Neutrophil (primary cell): Measurements from ENCODE around the gene PDE9A.

Source experiments
- H3K27ac ChIP-seq: fragments of 200-600 bp; sonication (generic); 2 replicates; pipeline ENCODE4 v1.5.1; 2016; ENCODE audit warnings: mild to moderate bottlenecking, moderate library complexity
- H3K27me3 ChIP-seq: fragments of 200-600 bp; sonication (generic); 2 replicates; pipeline ENCODE4 v1.6.0; 2016; ENCODE audit warnings: mild to moderate bottlenecking
- H3K36me3 ChIP-seq: fragments of 200-600 bp; sonication (generic); 2 replicates; pipeline ENCODE4 v1.5.1; 2017
- H3K4me1 ChIP-seq, 2 experiments: fragments of 200-600 bp in 1 of 2; sonication (generic) in 1 of 2; 1 replicate in 1 of 2; 2 replicates in 1 of 2; pipeline versions ENCODE4 v1.5.1 to v1.6.1; 2013 to 2016; ENCODE audit warnings: low read depth in 1 of 2, low read length in 1 of 2, mild to moderate bottlenecking in 1 of 2, moderate library complexity in 1 of 2; ENCODE audit not compliant: control insufficient read depth in 1 of 2, insufficient read depth in 1 of 2
- H3K4me3 ChIP-seq, 2 experiments: fragments of 200-600 bp in 1 of 2; sonication (generic) in 1 of 2; 1 replicate in 1 of 2; 2 replicates in 1 of 2; pipeline ENCODE4 v1.5.1; 2013 to 2016; ENCODE audit warnings: low read depth in 1 of 2, low read length in 1 of 2, mild to moderate bottlenecking in 1 of 2, moderate library complexity in 1 of 2
- H3K9me3 ChIP-seq: fragments of 200-600 bp; sonication (generic); 2 replicates; pipeline ENCODE4 v1.5.1; 2016
- CTCF ChIP-seq: fragments of 200-600 bp; sonication (generic); IDR thresholded peaks from 2 replicates; pipeline ENCODE4 v1.5.1; 2016; ENCODE audit warnings: antibody characterized with exemption

Gene PDE9A

DNA sequence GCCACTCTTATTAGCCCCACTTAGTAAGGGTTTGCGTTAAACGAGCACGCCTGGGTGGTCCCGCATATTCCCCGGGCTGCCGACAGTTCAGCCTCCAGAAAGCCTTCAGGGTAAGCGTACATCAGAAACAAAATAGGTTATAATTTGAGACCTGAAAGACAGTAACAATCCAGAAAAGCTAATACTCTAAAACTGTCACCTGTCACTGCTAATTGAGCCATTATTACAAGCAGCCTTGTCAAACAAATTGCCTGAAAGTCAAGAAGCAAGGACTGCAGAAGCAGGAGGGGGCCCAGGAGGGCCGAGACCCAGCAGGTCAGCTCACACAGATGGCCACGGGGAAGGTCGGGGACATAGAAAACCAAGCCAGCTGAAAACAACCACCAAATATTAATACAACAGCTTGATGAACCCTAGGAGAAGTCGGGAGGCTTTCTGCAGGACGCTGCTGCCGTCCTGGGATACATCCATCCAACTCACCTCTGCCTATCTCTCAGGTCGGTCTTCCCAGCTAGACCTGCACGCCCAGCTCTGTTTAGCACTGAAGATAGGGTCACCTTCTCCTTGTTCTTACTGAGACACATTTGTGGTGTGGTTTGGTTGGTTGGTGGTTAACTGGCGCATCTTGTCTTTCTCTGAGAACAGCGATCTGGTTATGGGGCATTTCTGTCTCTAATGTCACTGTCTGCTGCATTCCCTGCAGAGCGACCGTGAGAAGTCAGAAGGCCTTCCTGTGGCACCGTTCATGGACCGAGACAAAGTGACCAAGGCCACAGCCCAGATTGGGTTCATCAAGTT lies 115.1 kb downstream of the PDE9A start:
- no peak for TF ChIP-seq CTCF
- H3K4me1 ChIP-seq = peaks cover 6% of the 10 kb centered on the region in 2 experiments
- H3K4me3 ChIP-seq = no peak overlapping the region
- no peaks in the 10 kb centered on the region for H3K27me3 ChIP-seq
- no peaks in the 10 kb centered on the region for H3K36me3 ChIP-seq
- no peak overlapping the region for H3K27ac ChIP-seq
- H3K9me3 ChIP-seq = no peaks in the 10 kb centered on the region

DNA sequence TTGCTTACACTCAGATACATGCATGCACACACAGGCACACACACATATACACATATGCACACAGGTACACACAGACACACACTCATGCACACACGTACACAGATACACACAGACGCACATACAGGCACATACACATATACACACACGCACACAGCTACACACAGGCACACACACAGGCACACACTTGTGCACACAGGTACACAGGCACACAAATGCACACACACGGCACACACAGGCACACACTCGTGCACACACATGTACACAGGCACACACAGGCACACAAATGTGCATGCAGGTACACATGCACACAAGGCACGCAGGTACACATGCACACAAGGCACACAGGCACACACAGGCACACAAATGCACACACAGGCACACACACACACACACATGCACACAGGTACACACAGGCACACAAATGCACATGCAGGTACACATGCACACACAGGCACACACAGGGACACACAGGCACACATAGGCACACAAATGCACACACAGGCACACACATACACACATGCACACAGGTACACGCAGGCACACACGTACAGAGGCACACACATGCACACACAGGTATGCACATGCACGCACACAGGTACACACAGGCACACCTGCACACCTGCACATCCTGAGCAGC lies 115.9 kb downstream of the PDE9A start:
- H3K27ac ChIP-seq = no peak overlapping the region
- TF ChIP-seq CTCF = no peak

DNA sequence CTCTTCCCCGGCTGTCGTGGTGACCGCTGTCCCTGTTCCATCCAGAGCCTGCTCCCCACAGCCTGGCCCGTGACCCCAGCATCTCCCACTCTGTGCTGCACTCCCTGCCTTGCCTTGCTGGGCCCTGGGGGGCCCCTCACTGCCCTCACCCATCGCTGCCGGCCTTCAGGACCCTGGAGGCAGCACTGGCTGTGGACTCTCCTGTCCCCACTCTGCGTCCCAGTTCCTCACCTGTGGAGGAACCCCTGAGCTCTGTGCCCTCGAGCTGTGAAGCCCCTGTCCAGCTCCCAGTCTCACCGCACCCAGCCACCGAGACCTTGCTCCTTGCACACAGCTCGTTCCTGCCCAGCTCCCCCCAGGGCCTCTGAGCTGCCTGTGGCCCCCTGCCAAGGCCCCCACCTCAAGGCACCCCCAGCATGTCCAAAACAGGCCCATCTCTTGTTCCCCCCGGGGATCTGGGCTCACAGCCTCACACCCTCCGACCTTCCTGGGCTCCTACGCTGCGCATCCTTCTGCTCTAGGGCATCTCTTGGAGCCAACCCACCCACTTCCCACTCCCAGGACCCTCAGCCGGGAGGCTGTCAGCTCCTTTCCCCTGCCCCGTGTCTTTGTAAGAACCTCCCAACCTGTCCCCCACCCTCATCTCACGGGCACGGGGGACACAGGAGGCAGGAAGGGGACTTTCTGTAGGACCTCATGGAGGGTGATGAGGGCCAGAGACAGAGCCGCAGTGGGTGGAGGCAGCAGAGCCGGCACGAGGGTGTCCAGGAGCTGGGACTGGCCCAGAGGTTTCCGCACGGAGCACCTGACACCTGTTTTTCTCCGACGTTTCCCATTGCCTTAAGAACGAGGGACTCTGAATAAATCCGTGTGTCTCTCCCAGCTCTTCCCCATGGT lies 116.6 kb downstream of the PDE9A start:
- Histone ChIP-seq H3K4me1 (no peaks in the 10 kb centered on the region), H3K9me3 (no peaks in the 10 kb centered on the region), H3K27ac (no peak overlapping the region), H3K27me3 (no peaks in the 10 kb centered on the region), H3K36me3 (no peaks in the 10 kb centered on the region), H3K4me3 (no peak overlapping the region)
- no peak for TF ChIP-seq CTCF

More for the DNA sequence above, 115.9 kb downstream of the PDE9A start:
- Histone ChIP-seq H3K9me3 (no peaks in the 10 kb centered on the region), H3K36me3 (no peaks in the 10 kb centered on the region), H3K4me3 (no peak overlapping the region), H3K4me1 (no peaks in the 10 kb centered on the region), H3K27me3 (no peaks in the 10 kb centered on the region)

- Histone ChIP-seq H3K9me3 (no peaks in the 10 kb centered on the region), H3K36me3 (no peaks in the 10 kb centered on the region), H3K4me1 (no peaks in the 10 kb centered on the region), H3K27ac (no peak overlapping the region), H3K27me3 (peaks cover 6% of the 10 kb centered on the region), H3K4me3 (no peak overlapping the region)
- no peak for TF ChIP-seq CTCF
These were observed 117.5 kb downstream of the PDE9A start for GRCh38 chr21:42770717-42771502.

DNA sequence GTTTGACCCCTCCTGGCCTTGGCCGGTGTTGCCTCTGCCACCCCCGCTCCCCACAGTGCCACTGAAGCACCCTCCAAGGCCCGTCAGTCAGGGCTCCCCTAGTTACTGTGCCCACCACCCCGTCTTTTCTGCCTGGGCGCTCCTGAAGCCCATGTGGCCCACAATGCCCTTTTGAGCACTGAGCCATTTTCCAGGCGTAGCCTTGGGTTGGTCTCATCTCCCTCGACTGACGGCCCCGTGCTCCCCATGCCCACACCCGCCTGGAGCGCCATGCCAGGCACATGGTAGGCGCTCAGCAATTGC lies 118.0 kb downstream of the PDE9A start:
- Histone ChIP-seq H3K4me3 (no peak overlapping the region), H3K27ac (no peak overlapping the region), H3K36me3 (no peaks in the 10 kb centered on the region), H3K4me1 (no peaks in the 10 kb centered on the region), H3K27me3 (peaks cover 6% of the 10 kb centered on the region), H3K9me3 (no peaks in the 10 kb centered on the region)
- no peak for TF ChIP-seq CTCF
